ENCODE results near the gene GIGYF2.
A peak's percentile ranks its signal among the peaks of the same experiment; 100 is the strongest.
"Not testable (repeated sequence)": the region's sequence is repeated elsewhere in the genome, so short reads cannot be mapped to it uniquely, and the experiment has no call there.

Gene GIGYF2

DNA sequence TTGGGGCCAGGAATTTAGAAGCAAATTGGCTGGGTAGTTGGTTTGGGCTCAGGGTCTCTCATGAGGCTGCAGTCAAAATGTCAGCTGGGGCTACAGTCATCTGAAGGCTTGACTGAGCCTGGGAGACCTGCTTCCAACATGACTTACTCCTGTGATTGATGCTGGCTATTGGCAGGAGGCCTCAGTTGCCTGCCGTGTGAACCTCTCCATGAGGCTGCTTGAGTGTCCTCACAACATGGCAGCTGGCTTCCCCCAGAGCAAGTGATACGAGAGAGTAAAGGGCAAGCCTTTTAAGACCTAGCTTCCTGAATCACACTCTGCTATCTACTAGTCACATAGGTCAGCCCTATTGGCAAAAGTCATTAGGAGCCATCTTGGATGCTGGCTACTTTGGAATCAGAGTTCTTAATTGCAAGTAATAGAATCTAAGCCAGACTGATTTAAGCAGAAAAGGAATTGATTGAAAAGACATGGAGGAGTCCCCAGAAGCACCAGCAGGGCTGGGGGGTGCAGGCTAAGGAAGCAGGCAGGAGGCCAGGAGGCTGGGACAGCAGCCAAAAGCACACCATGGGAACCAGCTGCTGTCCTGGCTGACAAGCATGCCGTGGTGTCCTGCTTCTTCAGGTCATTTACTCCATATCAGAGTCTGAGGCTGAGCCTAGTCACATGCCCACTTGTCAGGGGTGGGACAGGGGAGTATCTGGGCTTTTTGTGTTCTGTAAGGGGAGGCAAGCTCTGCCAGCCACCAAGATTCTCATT lies 7.8 kb upstream of the GIGYF2 start:
- DNase-seq (ENCODE audit: low read depth) = no peak
- TF ChIP-seq, protein P1, sequence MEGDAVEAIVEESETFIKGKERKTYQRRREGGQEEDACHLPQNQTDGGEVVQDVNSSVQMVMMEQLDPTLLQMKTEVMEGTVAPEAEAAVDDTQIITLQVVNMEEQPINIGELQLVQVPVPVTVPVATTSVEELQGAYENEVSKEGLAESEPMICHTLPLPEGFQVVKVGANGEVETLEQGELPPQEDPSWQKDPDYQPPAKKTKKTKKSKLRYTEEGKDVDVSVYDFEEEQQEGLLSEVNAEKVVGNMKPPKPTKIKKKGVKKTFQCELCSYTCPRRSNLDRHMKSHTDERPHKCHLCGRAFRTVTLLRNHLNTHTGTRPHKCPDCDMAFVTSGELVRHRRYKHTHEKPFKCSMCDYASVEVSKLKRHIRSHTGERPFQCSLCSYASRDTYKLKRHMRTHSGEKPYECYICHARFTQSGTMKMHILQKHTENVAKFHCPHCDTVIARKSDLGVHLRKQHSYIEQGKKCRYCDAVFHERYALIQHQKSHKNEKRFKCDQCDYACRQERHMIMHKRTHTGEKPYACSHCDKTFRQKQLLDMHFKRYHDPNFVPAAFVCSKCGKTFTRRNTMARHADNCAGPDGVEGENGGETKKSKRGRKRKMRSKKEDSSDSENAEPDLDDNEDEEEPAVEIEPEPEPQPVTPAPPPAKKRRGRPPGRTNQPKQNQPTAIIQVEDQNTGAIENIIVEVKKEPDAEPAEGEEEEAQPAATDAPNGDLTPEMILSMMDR (IDR thresholded peaks at IDR 0.05; ENCODE audit: insufficient read depth, low read depth, low read length, missing control alignments) = no peak
- H3K4me3 ChIP-seq (ENCODE audit: low read length) = no peak overlapping the region

DNA sequence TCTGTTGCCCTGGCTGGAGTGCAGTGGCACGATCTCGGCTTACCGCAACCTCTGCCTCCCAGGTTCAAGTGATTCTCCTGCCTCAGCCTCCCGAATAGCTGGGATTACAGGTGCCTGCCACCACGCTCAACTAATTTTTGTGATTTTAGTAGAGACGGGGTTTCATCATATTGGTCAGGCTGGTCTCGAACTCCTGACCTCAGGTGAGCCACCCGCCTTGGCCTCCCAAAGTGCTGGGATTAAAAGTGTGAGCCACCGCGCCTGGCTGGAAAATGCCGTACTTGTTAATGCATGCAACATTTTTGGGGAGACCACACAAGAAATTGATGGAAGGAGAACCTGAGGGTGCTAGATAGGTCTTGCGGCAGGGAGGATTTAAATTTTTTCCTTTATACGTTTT lies 6.0 kb upstream of the GIGYF2 start:
- not testable (repeated sequence) for H3K4me3 ChIP-seq (ENCODE audit: low read length); DNase-seq (ENCODE audit: low read depth)

DNA sequence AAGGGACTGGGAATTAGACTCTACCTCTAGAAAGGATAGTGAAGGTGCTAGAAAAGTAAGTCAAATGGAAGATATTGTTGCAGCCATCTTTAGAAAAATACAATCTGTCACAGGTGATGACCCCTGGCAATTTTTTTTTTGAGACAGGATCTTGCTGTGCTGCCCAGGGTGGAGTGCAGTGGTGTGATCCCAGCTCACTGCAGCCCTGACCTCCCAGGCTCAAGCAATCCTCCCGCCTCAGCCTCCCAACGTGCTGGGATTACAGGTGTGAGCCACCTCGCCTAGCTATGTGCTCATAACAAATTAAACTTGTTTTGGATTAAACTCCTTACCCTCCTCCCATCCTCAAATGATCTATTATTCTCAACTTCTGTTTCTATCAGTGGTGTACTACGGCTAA lies 3.8 kb upstream of the GIGYF2 start:
- DNase-seq (ENCODE audit: low read depth) = no peak
- H3K4me3 ChIP-seq (ENCODE audit: low read length) = no peak overlapping the region
- TF ChIP-seq, protein P1 (IDR thresholded peaks at IDR 0.05; ENCODE audit: insufficient read depth, low read depth, low read length, missing control alignments) = no peak

DNA sequence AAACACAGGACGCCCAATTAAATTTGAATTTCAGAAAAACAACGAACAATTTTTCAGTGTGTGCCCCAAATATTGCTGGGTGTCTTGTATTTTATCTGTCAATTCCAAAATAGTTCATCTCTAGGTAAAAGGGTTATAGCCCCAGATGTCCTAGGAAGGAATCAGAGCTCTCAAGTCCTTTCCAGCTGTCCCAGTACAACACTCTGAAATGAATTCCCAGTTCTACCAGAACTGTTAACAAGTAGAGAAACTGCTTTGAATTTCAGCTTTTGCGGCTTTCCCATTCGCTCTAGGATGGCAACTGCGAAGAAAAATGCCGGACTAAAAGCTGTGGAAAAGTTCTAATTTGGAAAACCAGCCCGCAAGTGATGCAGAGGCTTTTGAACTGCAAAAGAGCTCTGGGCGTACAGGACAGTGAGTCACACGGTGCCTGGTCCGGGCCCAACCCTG lies 497 bp upstream of the GIGYF2 start:
- TF ChIP-seq, protein P1 (IDR thresholded peaks at IDR 0.05; ENCODE audit: insufficient read depth, low read depth, low read length, missing control alignments) = no peak
- no peak for DNase-seq (ENCODE audit: low read depth)

DNA sequence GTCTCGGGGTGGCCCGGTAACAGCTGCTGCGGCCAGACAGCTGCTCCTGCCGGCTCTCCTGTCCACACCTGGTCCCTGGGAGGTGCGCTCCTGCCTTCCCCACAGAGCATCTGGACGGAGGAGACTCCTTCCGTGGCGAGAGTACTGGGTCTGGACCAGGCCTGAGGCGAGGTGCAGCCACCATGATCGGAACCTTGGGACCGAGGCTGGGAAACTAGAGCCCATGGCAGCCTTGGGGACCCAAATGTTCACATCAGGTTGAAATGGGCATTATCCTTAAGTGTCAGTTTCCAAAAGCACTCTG lies 628 bp downstream of the GIGYF2 start:
- H3K4me3 ChIP-seq (ENCODE audit: low read length) = peak overlapping the region; percentile 86
- no peak for DNase-seq (ENCODE audit: low read depth)
- TF ChIP-seq, protein P1 (IDR thresholded peaks at IDR 0.05; ENCODE audit: insufficient read depth, low read depth, low read length, missing control alignments) = no peak

More for the DNA sequence above, 497 bp upstream of the GIGYF2 start:
- H3K4me3 ChIP-seq (ENCODE audit: low read length) = peak overlapping the region; percentile 86

DNA sequence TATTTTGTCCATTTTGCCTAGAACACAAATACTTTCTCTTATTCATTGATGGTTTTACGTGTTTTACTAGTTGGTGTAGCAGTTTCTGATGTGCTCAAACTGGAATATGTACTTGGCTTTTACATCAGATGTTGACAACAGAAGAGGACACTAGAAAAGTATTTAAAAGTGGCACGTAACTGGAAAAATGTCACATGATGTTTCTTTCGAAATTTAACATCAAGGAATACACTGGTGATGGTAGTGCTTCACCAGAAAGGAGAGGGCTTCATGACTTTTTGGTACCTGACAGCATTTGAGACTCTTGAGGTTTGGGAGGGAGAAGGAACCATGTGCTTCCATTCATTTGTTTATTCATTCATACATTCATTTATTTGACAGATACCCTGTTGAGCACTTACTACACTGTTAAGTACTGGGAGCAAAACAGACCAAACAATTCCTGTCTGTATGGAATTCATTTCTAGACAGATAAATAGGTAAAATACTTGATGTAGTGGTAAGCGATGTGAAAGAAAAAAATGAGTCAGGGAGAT lies 1.5 kb downstream of the GIGYF2 start:
- no peak for DNase-seq (ENCODE audit: low read depth)
- H3K4me3 ChIP-seq (ENCODE audit: low read length) = peak overlapping the region; percentile 86
- TF ChIP-seq, protein P1 (IDR thresholded peaks at IDR 0.05; ENCODE audit: insufficient read depth, low read depth, low read length, missing control alignments) = no peak

DNA sequence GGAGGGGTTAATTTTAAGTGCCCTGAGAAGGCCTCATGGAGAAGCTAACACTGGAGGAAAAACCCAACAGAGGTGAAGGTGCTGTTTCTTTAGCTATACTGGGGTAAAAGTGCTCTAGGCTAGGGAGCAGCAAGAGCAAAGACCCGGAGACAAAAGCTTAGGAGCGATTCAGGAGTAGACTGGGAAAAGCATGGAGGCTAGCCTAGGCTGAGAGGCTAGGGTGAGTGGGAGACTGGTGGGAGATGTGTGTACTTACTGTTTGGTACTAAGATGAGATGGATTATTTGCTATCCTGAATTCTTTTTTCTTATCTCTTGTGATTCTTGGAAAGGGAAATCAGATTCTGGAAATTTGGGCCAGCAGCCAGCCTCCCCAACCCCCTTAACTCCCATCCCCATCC lies 2.0 kb downstream of the GIGYF2 start:
- no peak for DNase-seq (ENCODE audit: low read depth)
- peak overlapping the region; percentile 86 for H3K4me3 ChIP-seq (ENCODE audit: low read length)
- TF ChIP-seq, protein P1 (IDR thresholded peaks at IDR 0.05; ENCODE audit: insufficient read depth, low read depth, low read length, missing control alignments) = no peak

All from epithelial cell of esophagus (primary cell).